ENCODE data around the gene IGF2BP2. TPM values are rescaled to one million over a fixed set of nuclear protein-coding genes. Genes with fewer than 3 reads are reported as not detected.

The IGF2BP2 gene
- total and polyA plus RNA-seq, 9 of the 15 experiments (the other 6 are each of a cell fraction or from before 2014, with no cell fraction given), result 3.2 to 59.6 (median 30.5) TPM

DNA sequence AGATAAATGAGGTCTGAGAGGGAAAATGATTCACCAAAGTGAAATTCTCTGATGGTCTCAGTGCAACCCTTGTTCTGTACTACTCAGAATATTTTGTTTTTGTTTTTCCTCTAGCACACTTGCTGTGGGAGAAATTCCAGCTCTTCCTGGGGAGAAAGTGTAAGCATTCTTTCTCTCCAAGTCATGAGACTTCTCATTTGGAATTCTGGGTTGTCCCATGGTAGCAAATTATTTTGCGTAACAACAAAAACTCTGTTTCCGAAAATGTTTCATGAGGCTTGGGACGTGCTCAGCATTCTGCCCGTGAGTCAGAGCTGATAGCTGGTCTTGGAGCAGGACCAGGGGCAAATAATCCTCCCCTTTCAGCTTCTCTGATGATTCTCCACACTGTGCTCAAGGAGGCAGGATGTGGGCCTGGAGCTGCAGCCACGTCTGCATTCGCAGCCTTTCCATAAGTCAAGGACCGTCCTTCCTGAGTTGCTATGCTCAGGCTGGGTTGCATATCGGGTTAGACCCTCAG, 168.5 kb downstream of the IGF2BP2 start:
- FAIRE-seq (no peak), ATAC-seq (no peak), DNase-seq (ENCODE audit: extremely low read depth in 1 of 4, low spot score in 3 of 4) (no peak)
- CTCF ChIA-PET (ENCODE audit: low intra/inter-chr PET ratio), result no interaction called here
- Histone ChIP-seq H3K79me2 (ENCODE audit: control insufficient read depth, insufficient read depth, low read length) (no peaks in the 10 kb centered on the region), H3K36me3 (ENCODE audit: control insufficient read depth, insufficient read depth, low read length) (peaks cover 65% of the 10 kb centered on the region), H3K9me1 (ENCODE audit: control insufficient read depth, insufficient read depth, low read length) (peaks cover 4% of the 10 kb centered on the region), H4K20me1 (replicated peaks; ENCODE audit: control insufficient read depth, insufficient read depth, low read length) (0 out of 2 replicates have a peak, but pooled peaks cover 4% of the 10 kb centered on the region), H3K4me2 (ENCODE audit: insufficient read depth, low read length) (no peak overlapping the region), H3K27me3 (ENCODE audit: control insufficient read depth in 2 of 2, insufficient read depth in 2 of 2, low read length in 2 of 2) (no peaks in the 10 kb centered on the region), H3K9me3 (replicated peaks; ENCODE audit: control insufficient read depth, insufficient read depth, low read depth, low read length) (no peaks in the 10 kb centered on the region), H3K27ac (ENCODE audit: extremely low read depth, low read depth, low read length) (no peak overlapping the region), H3K4me3 (no peak overlapping the region), H2AFZ (ENCODE audit: low read depth, low read length) (no peak overlapping the region), H3K9ac (ENCODE audit: insufficient read depth in 1 of 2, low read depth in 2 of 2, low read length in 2 of 2) (no peak overlapping the region; a peak in 1 of 4 replicates), H3K4me1 (replicated peaks in 1 of 2; ENCODE audit: control insufficient read depth in 2 of 2, insufficient read depth in 2 of 2, low read length in 2 of 2) (peaks cover 2 to 7% of the 10 kb centered on the region in 2 experiments; a peak in 4 of 5 replicates)
- POLR2A ChIA-PET, result interaction anchor here (0.7 to 1.0 kb wide), 4 partner anchors 10 to 207 kb away, joined by 3 to 5 read pairs (median 4); no protein-coding TSS in a partner anchor
- in situ Hi-C loops (cut with MboI) (no loop called here), intact Hi-C loops (cut with micrococcal nuclease) (no loop called here)
- no peak for TF ChIP-seq ZNF589 (CRISPR knock-in tag; IDR thresholded peaks at IDR 0.05; ENCODE audit: low read depth)
- TF ChIP-seq ZNF263 (CRISPR knock-in tag; IDR thresholded peaks at IDR 0.05; ENCODE audit: borderline replicate concordance), result no peak
- TF ChIP-seq, protein P1, sequence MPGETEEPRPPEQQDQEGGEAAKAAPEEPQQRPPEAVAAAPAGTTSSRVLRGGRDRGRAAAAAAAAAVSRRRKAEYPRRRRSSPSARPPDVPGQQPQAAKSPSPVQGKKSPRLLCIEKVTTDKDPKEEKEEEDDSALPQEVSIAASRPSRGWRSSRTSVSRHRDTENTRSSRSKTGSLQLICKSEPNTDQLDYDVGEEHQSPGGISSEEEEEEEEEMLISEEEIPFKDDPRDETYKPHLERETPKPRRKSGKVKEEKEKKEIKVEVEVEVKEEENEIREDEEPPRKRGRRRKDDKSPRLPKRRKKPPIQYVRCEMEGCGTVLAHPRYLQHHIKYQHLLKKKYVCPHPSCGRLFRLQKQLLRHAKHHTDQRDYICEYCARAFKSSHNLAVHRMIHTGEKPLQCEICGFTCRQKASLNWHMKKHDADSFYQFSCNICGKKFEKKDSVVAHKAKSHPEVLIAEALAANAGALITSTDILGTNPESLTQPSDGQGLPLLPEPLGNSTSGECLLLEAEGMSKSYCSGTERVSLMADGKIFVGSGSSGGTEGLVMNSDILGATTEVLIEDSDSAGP (CRISPR knock-in tag; IDR thresholded peaks at IDR 0.05), result no peak
- no peak for TF ChIP-seq HDAC2 (IDR thresholded peaks at IDR 0.05)
- TF ChIP-seq ZC3H11A (IDR thresholded peaks at IDR 0.05; ENCODE audit: low read depth, low read length), result no peak
- TF ChIP-seq MTF1 (CRISPR knock-in tag; IDR thresholded peaks at IDR 0.05; ENCODE audit: borderline replicate concordance), result no peak
- no peak for TF ChIP-seq TAF9B (IDR thresholded peaks at IDR 0.05; ENCODE audit: partially characterized antibody)
- TF ChIP-seq, protein P2, sequence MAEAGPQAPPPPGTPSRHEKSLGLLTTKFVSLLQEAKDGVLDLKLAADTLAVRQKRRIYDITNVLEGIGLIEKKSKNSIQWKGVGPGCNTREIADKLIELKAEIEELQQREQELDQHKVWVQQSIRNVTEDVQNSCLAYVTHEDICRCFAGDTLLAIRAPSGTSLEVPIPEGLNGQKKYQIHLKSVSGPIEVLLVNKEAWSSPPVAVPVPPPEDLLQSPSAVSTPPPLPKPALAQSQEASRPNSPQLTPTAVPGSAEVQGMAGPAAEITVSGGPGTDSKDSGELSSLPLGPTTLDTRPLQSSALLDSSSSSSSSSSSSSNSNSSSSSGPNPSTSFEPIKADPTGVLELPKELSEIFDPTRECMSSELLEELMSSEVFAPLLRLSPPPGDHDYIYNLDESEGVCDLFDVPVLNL (CRISPR knock-in tag; IDR thresholded peaks at IDR 0.05; ENCODE audit: low read depth), result no peak
- WGBS (ENCODE audit: insufficient coverage, low coverage, missing lambda C conversion rate), result 94% methylated on average over 8 of the region's 8 CpGs
- BruUV-seq (replicated peaks), result no TSS peak
